ENCODE data around the gene DNAJB1.
"Not testable (repeated sequence)": the region's sequence is repeated elsewhere in the genome, so short reads cannot be mapped to it uniquely, and the experiment has no call there.

DNAJB1 gene

DNA sequence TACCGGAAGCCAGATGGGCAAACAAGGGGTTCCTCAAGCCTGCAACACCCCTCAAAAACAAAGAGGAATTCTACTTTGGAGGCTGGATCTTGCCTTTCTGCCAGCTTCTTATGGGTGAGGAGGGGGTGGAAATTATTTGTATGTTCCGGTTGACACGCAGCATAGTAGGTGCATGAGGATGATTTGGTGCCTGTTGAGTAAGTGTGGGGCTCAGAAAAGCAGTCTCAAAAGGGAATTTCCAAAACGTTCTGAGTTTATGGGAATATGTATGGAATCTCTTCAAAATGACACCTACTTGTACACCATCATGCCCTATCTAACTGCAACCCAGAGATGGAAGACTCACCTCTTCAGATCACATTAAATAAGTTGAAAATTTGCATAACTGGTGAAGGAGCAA lies 8.2 kb upstream of the DNAJB1 start:
- FAIRE-seq: no peak
- DNase-seq (ENCODE audit: extremely low spot score, insufficient read length, low read depth): no peak

DNA sequence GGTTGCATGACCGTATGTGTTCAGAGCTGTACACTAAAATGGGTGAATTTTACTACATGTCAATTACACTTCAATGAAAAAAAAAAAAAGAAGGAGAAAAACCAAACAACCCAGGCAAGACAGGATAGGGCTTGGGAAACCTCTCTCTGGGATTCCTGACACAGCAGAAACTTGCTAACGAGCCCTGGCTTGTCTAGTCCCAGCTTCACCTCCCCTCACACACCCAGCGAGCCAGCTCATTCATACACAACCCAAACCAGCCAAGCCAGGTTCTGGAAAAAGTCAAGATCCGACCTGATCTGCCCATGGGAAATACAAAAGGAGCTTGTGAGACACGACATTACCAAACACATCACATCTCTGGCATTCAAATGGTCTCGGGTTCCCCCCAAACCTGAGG lies 7.5 kb upstream of the DNAJB1 start:
- no peak for FAIRE-seq
- DNase-seq (ENCODE audit: extremely low spot score, insufficient read length, low read depth): no peak

- FAIRE-seq: no peak
- DNase-seq (ENCODE audit: extremely low spot score, insufficient read length, low read depth): no peak
Measured at GRCh38 chr19:14520543-14520942, 2.3 kb upstream of the DNAJB1 start.

- DNase-seq (ENCODE audit: extremely low spot score, insufficient read length, low read depth): no peak
- FAIRE-seq: no peak
Measured at GRCh38 chr19:14519860-14520407, 1.7 kb upstream of the DNAJB1 start.

GRCh38 chr19:14519245-14519859 lies 1.2 kb upstream of the DNAJB1 start:
- DNase-seq (ENCODE audit: extremely low spot score, insufficient read length, low read depth): no peak
- no peak for FAIRE-seq

DNA sequence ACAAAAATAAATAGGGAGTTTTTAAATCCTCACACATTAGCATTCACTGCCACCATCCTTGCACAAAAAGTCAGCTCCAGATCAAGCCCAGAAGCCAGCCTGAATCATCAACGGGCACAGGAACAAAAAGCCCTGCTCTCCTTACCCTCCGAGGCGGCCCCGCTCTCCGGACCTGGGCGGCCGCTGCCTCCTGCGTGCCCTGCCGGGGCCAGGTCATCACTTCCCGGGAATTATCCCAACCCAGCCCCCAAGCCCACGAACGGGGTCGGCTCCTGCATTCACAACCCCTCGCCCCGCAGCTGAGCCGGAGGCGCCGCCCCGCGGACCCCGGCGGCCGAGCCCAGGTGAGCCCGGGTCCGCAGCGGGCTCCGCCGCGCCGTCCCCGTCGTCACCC lies 754 bp downstream of the DNAJB1 start:
- FAIRE-seq: no peak

GRCh38 chr19:14516746-14517438 lies 1.3 kb downstream of the DNAJB1 start:
- FAIRE-seq: no peak

More for the DNA sequence above, 754 bp downstream of the DNAJB1 start:
- no peak for DNase-seq (ENCODE audit: extremely low spot score, insufficient read length, low read depth)

DNA sequence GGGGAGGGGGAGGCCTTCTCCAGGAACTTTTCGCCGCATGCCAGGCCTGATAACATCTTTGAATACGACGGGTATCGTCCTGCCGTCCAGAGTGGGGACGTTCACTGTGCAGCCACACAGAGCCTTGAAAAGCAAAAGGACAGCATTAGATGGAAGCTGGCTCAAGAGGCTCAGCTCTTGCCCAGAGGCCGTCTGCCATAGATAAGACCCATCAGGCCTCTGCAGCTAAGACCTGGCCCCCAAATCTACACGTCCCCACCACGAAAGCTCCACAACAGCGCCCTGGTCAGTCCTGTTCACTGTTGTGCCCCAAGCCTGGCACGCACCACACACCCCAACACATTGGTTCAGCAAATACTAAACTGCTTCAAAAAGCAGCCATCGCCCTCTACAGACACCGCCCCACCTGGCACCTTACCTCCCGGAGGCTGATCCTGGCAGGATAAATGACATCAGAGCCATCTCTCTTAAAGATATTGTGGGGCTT lies 2.1 kb downstream of the DNAJB1 start:
- DNase-seq (ENCODE audit: extremely low spot score, insufficient read length, low read depth) (no peak), FAIRE-seq (no peak)

More at GRCh38 chr19:14516746-14517438, 1.3 kb downstream of the DNAJB1 start:
- DNase-seq (ENCODE audit: extremely low spot score, insufficient read length, low read depth): no peak

- DNase-seq (ENCODE audit: extremely low spot score, insufficient read length, low read depth) (no peak), FAIRE-seq (no peak)
Measured at GRCh38 chr19:14515501-14516047, 2.6 kb downstream of the DNAJB1 start.

DNA sequence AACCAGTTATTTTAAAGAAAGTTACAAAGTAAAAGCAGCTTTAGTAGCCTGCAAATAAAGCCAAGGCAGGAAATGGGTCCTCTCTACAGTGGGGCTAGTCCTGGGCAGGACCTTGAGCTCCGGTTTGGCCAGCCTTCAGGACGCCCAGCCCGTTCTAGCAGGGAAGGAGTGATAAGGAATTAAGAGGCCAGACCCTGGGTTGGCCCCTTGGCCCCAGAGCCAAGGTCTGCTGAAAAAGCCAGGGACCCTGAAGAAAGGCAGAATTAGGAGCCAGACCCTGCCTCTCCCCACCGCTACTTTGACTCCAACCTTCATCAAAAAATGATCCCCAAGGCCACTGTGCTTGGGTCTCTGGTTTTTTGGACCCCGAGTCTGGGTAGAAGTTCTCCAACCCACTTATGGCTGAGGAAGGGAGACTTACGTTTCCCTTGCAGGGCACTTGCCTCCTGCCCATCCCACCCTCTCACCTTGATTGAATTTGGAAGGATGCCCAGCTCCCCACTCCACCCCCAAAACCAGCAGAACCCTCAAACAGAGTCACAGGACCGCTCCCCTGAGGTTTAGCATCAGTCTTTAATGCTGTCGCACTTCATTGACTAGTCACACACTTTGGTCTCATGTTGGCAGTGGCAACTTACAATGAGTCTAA lies 3.9 kb downstream of the DNAJB1 start:
- FAIRE-seq (no peak), DNase-seq (ENCODE audit: extremely low spot score, insufficient read length, low read depth) (no peak)

DNA sequence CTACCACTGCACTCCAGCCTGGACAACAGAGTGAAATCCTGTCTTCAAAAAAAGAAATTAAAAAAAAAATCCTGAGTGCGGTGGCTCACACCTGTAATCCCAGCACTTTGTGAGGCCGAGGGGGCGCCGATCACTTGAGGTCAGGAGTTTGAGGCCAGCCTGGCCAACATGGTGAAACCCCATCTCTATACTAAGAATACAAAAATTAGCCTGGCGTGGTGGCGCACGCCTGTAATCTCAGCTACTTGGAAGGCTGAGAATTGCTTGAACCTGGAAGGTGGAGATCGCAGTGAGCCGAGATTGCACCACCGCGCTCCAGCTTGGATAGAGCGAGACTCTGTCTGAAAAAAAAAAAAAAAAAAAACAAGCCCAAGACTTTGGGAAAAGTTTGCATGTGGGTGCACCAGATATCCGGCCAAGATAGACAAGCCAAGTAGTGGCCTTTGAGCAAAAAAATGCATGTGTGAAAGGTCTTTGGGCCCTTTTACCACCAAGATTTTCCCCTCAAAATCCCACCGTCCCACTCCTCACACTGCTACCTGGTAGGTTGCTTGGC lies 5.7 kb downstream of the DNAJB1 start:
- DNase-seq (ENCODE audit: extremely low spot score, insufficient read length, low read depth) (no peak), FAIRE-seq (no peak)

DNA sequence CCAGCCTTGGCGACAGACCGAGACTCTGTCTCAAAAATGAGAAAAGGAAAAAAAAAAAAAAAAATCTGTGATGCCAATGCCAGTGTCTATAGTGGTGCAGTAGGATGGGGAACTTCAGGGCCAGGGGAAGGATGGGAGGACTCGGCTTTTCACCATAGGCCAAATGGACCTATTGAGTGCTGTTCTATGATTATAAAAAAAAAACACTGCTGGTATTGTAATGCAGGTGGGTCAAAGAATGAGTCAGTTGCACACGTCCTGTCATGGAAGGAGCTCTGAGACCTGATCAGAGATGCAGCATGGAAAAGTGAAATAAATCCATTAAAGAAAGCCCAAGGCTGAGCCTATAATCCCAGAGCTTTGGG lies 7.0 kb downstream of the DNAJB1 start:
- DNase-seq (ENCODE audit: extremely low spot score, insufficient read length, low read depth) (no peak), FAIRE-seq (no peak)

DNA sequence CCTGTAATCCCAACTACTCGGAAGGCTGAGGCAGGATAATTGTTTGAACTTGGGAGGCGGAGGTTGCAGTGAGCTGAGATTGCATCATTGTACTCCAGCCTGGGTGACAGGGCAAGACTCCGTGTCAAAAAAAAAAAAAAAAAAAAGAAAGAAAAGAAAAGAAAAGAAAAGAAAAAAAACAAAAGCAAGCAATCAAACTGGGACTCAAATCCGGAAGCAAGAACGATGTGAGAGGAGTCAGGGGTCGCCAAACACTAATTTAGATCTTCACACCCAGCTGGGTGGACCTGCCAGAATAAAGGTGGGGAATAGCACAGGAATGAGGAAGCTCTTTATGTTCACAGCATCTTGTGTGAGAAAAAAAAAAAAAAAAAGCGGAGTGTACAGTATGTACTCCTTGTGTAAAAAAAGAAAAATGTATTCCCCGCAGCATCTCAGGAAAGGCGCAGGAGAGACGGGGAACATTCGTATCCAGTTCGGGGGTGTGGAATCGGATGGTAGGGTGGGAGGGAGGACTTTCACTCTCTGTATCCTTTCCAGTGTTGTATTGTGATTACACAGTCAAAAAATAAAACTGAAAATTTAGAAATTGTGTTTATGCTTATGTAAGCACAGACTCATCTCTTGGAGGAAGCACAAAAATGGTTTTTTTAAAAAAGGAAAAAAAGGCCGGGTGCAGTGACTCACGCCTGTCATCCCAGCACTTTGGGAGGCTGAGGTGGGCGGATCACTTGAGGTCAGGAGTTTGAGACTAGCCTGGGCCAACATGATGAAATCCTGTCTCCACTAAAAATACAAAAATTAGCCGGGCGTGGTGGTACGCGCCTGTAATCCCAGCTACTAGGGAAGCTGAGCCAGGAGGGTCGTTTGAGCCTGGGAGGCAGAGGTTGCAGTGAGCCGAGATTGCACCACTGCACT lies 7.6 kb downstream of the DNAJB1 start:
- no peak for FAIRE-seq
- DNase-seq (ENCODE audit: extremely low spot score, insufficient read length, low read depth): no peak

DNA sequence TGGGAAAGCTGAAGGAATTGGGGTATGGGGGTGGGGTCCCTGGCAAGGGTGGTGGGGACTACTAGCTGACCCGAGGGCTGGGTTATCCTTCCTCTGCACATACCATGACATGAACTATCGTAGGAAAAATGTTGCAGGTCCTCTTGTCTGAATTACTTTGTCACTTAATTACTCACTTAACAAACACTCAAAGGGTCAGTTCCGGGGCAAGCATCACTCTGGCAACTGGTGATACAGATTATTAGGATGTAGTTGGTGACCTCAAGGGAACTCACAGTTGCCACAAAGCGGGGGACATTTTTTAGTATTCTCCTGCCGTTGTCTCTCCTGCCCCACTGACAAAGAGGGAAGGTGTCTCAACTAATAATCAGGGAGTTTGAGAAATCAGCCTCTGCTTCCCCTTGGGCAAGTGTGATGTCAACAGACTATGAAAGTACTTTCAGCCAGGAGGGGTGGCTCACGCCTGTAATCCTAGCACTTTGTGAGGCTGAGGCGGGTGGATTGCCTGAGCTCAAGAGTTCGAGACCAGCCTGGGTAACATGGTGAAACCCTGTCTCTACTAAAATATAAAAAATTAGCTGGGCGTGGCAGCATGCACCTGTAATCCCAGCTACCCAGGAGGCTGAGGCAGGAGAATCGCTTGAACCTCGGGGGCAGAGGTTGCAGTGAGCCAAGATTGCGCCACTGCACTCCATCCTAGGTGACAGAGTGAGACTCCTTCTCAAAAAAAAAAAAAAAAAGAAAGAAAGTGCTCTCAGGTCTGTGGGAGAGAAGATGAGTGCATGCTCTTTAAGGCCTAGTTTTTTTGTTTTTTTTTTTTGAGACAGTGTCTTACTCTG lies 10.3 kb downstream of the DNAJB1 start:
- DNase-seq (ENCODE audit: extremely low spot score, insufficient read length, low read depth) (no peak), FAIRE-seq (no peak)

GRCh38 chr19:14505488-14506239 lies 12.5 kb downstream of the DNAJB1 start:
- FAIRE-seq: peak; percentile 26
- peak; percentile 71 for DNase-seq (ENCODE audit: extremely low spot score, insufficient read length, low read depth)

DNA sequence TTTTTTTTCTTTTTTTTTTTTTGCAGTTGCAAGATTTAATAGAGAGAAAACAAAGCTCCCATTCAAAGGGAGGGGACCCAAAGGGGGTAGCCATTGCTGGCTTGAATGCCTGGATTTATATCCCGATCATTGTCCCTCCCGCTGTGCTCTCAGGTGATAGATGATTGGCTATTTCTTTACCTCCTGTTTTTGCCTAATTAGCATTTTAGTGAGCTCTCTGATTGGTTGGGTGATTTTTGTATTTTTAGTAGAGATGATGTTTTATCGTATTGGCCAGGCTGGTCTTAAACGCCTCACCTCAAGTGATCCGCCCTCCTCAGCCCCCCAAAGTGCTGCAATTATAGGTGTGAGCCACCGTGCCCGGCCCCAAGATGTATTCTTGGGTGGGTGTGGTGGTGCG lies 13.6 kb downstream of the DNAJB1 start:
- not testable (repeated sequence) for FAIRE-seq; DNase-seq (ENCODE audit: extremely low spot score, insufficient read length, low read depth)

- no peak for DNase-seq (ENCODE audit: extremely low spot score, insufficient read length, low read depth)
- no peak for FAIRE-seq
Measured at GRCh38 chr19:14503285-14503684, 14.9 kb downstream of the DNAJB1 start.
